ENCODE results near the gene SBSN.

- TF ChIP-seq ZNF24 (IDR thresholded peaks at IDR 0.05) (no peak), CTCF (IDR thresholded peaks at IDR 0.05 in 2 of 3, conservative IDR thresholded peaks at IDR 0.05 in 1 of 3; ENCODE audit: insufficient read depth in 2 of 3, low read depth in 1 of 3, low read length in 3 of 3) (no peak), RFX1 (IDR thresholded peaks at IDR 0.05) (no peak), ELK1 (CRISPR knock-in tag; IDR thresholded peaks at IDR 0.05) (no peak), EP300 (IDR thresholded peaks at IDR 0.05; ENCODE audit: low read length) (no peak), SP2 (IDR thresholded peaks at IDR 0.05; ENCODE audit: extremely low read depth, low read depth, low read length, poor library complexity, severe bottlenecking) (no peak), ELF4 (CRISPR knock-in tag; IDR thresholded peaks at IDR 0.05) (no peak), JUN (IDR thresholded peaks at IDR 0.05; ENCODE audit: borderline replicate concordance, low read depth, low read length) (no peak), JUN (CRISPR knock-in tag; IDR thresholded peaks at IDR 0.05; ENCODE audit: borderline replicate concordance) (no peak), CREB1 (IDR thresholded peaks at IDR 0.05) (no peak), CREB1 (CRISPR knock-in tag; IDR thresholded peaks at IDR 0.05) (no peak), NFXL1 (CRISPR knock-in tag; IDR thresholded peaks at IDR 0.05) (no peak)
These were observed 33.3 kb upstream of the SBSN start for GRCh38 chr19:35561436-35561835.

Measured in K562 (cell line).